Left lung (tissue), 10 donors: Measurements from ENCODE around the gene SASH1. TPM values are rescaled to one million over a fixed set of nuclear protein-coding genes. Genes with fewer than 3 reads are reported as not detected.

Experiments
- ATAC-seq: fragments of 200-7000 bp; cut with Tn5 transposase; one replicate; pipeline ENCODE4 v1.9.1; 2020; ENCODE audit warnings: moderate library complexity
- DNase-seq, 4 donors: peaks; one replicate each; pipeline ENCODE4 v3.0.0-alpha.2; 2013 to 2020
- H3K27ac ChIP-seq, 2 donors: fragments of 200-600 bp; sonication (generic) in 1 of 2; one replicate each; pipeline versions ENCODE4 v1.5.0 to v1.8.0; 2020 to 2021
- H3K27me3 ChIP-seq, 2 donors: fragments of 200-600 bp; sonication (generic) in 1 of 2; one replicate each; pipeline versions ENCODE4 v1.5.0 to v1.8.0; 2020 to 2021
- H3K36me3 ChIP-seq, 2 donors: fragments of 200-600 bp; sonication (generic) in 1 of 2; one replicate each; pipeline versions ENCODE4 v1.5.0 to v1.8.0; 2020 to 2021
- H3K4me1 ChIP-seq, 2 donors: fragments of 200-600 bp; one replicate each; pipeline ENCODE4 v1.8.0; 2021
- H3K4me3 ChIP-seq, 2 donors: fragments of 200-600 bp; sonication (generic) in 1 of 2; one replicate each; pipeline versions ENCODE4 v1.5.0 to v1.8.0; 2020 to 2021; ENCODE audit warnings: mild to moderate bottlenecking in 1 of 2
- H3K9me3 ChIP-seq, 2 donors: fragments of 200-600 bp; sonication (generic) in 1 of 2; one replicate each; pipeline versions ENCODE4 v1.5.0 to v1.8.0; 2020 to 2021
- CTCF ChIP-seq, 2 donors: fragments of 200-600 bp; sonication (generic) in 1 of 2; IDR thresholded peaks; one replicate each; pipeline versions ENCODE4 v1.5.0 to v1.8.0; 2021; ENCODE audit warnings: antibody characterized with exemption in 2 of 2
- intact Hi-C, 2 donors: fragments of 100-400 bp; cut with DNase I; formaldehyde crosslinking; loops; one replicate each; pipeline versions ENCODE4 v1.11.2 to v1.14.2; 2022
- polyA plus RNA-seq, 6 donors: library from polyadenylated mRNA; unstranded; fragments of 120-200 nt; gene quantifications; one replicate each; pipeline ENCODE4 v1.2.1, GENCODE V29; 2013; ENCODE audit not compliant: insufficient read length in 6 of 6
- total RNA-seq, 2 donors: library from RNA; stranded (reverse); fragmentation: NEBNext Ultra II Directional; extraction: Animal tissue kit (Norgen Biotek cat#: 25700); gene quantifications; one replicate each; pipeline ENCODE4 v1.2.1, GENCODE V29; 2021
- donor health status: DM: no; HTN: yes; CAD: no.
- donor health status: DM: no; HTN: no; CAD: no.

SASH1 gene
- total and polyA plus RNA-seq, 8 donors: 31.4 to 53.5 (median 34.8) TPM

GRCh38 chr6:148459238-148459637, 116.6 kb downstream of the SASH1 start:
- intact Hi-C loops: no loop called here
- no peak for ATAC-seq
- Histone ChIP-seq H3K36me3 (no peaks in the 10 kb centered on the region), H3K4me1 (peaks cover 4 to 35% of the 10 kb centered on the region in 2 donors), H3K4me3 (no peak overlapping the region), H3K27me3 (no peaks in the 10 kb centered on the region), H3K27ac (no peak overlapping the region), H3K9me3 (no peaks in the 10 kb centered on the region)
- TF ChIP-seq CTCF (IDR thresholded peaks at IDR 0.05): no peak
- DNase-seq: no peak

- Histone ChIP-seq H3K27me3 (no peaks in the 10 kb centered on the region), H3K9me3 (no peaks in the 10 kb centered on the region), H3K36me3 (no peaks in the 10 kb centered on the region), H3K27ac (peak overlapping the region in 1 of 2 donors; percentile 30), H3K4me1 (peaks cover 11 to 47% of the 10 kb centered on the region in 2 donors), H3K4me3 (no peak overlapping the region)
- intact Hi-C loops: loop anchor here in 1 of 2 donors (5.0 kb wide), 1 partner anchor 279 kb away; no protein-coding TSS in a partner anchor
- ATAC-seq (no peak), DNase-seq (no peak)
- no peak for TF ChIP-seq CTCF (IDR thresholded peaks at IDR 0.05)
Measured at GRCh38 chr6:148460876-148461646, 118.4 kb downstream of the SASH1 start.

- Histone ChIP-seq H3K36me3 (no peaks in the 10 kb centered on the region), H3K9me3 (no peaks in the 10 kb centered on the region), H3K27ac (peak overlapping the region; percentile 2 to 30), H3K27me3 (no peaks in the 10 kb centered on the region), H3K4me3 (no peak overlapping the region), H3K4me1 (peaks cover 11 to 48% of the 10 kb centered on the region in 2 donors)
- no peak for TF ChIP-seq CTCF (IDR thresholded peaks at IDR 0.05)
- ATAC-seq: no peak
- peak in 2 of 4 donors; percentile 42 to 62 for DNase-seq
- intact Hi-C loops: loop anchor here in 1 of 2 donors (5.0 kb wide), 1 partner anchor 280 kb away; no protein-coding TSS in a partner anchor
Measured at GRCh38 chr6:148461986-148462577, 119.4 kb downstream of the SASH1 start.

GRCh38 chr6:148463671-148464070, 121.0 kb downstream of the SASH1 start:
- Histone ChIP-seq H3K27ac (peak overlapping the region in 1 of 2 donors; percentile 31), H3K27me3 (no peaks in the 10 kb centered on the region), H3K36me3 (no peaks in the 10 kb centered on the region), H3K4me1 (peaks cover 11 to 45% of the 10 kb centered on the region in 2 donors), H3K9me3 (no peaks in the 10 kb centered on the region), H3K4me3 (no peak overlapping the region)
- intact Hi-C loops: loop anchor here in 1 of 2 donors (5.0 kb wide), 1 partner anchor 281 kb away; no protein-coding TSS in a partner anchor
- no peak for ATAC-seq
- no peak for TF ChIP-seq CTCF (IDR thresholded peaks at IDR 0.05)
- DNase-seq: no peak
